HCT116 (cell line): ENCODE measurements around the gene TBC1D14. TPM values are rescaled to one million over a fixed set of nuclear protein-coding genes. Genes with fewer than 3 reads are reported as not detected.

Experiments
- ATAC-seq: fragments of 200-7000 bp; cut with Tn5 transposase; 2 replicates; pipeline ENCODE4 v1.9.1; 2020; ENCODE audit warnings: mild to moderate bottlenecking, moderate library complexity
- BruUV-seq: library from RNA; stranded (reverse); fragments of 400-500 nt; replicated peaks from 2 replicates; lab custom pipeline; 2021; lab: Mats Ljungman, UMichigan
- CTCF ChIA-PET: fragments of 300-600 bp; sonication (Branson Sonifier 250); formaldehyde crosslinking; loops from one replicate; lab custom pipeline; 2021; ENCODE audit warnings: antibody characterized with exemption; lab: Charles Lee
- POLR2A ChIA-PET: fragments of 300-600, 350-600 bp; sonication (Branson Sonifier 250); formaldehyde crosslinking; loops from one replicate; lab custom pipeline; 2021; ENCODE audit warnings: antibody characterized with exemption; lab: Charles Lee
- RAD21 ChIA-PET, 2 experiments: fragments of 300-600 bp; sonication (Branson Sonifier 250); formaldehyde crosslinking; loops; one replicate each; lab custom pipeline; 2023; ENCODE audit warnings: low total read pairs in 2 of 2; ENCODE audit not compliant: uncharacterized antibody in 2 of 2, unreplicated experiment in 2 of 2, low non-redundant PET in 1 of 2; lab: Charles Lee
- DNase-seq: peaks from one replicate; pipeline ENCODE4 v3.0.0-alpha.2; 2010; ENCODE audit warnings: low read depth, low spot score
- H2AFZ ChIP-seq: fragments of 200-600 bp; shearing (Covaris generic), sonication (generic); 2 replicates; pipeline ENCODE4 v1.6.1; 2017; ENCODE audit warnings: low read depth, mixed run types, mixed read lengths, antibody characterized with exemption, low read length; ENCODE audit not compliant: poor library complexity, severe bottlenecking
- H3K27ac ChIP-seq: 2 replicates; pipeline ENCODE4 v1.5.1; 2012; ENCODE audit warnings: low read depth, low read length
- H3K27me3 ChIP-seq: fragments of 200-600 bp; sonication (generic); 2 replicates; pipeline ENCODE4 v1.6.1; 2016; ENCODE audit warnings: mixed run types, low read length, mixed read lengths; ENCODE audit not compliant: insufficient read depth
- H3K36me3 ChIP-seq, 2 experiments: fragments of 200-500 bp in 1 of 2; fragments of 200-600 bp in 1 of 2; sonication (Bioruptor generic) in 1 of 2; sonication (generic) in 1 of 2; 2 replicates each; pipeline versions ENCODE4 v1.5.1 to v1.6.1; 2014 to 2016; ENCODE audit warnings: low read length in 2 of 2, inconsistent platforms in 1 of 2, mixed read lengths in 1 of 2, mixed run types in 1 of 2; ENCODE audit not compliant: insufficient read depth in 2 of 2, control insufficient read depth in 1 of 2
- H3K4me1 ChIP-seq, 2 experiments: fragments of 200-600 bp in 1 of 2; sonication (generic) in 1 of 2; 2 replicates each; pipeline versions ENCODE4 v1.5.1 to v1.6.1; 2012 to 2017; ENCODE audit warnings: low read length in 2 of 2, inconsistent platforms in 1 of 2, mild to moderate bottlenecking in 1 of 2, mixed read lengths in 1 of 2, mixed run types in 1 of 2, moderate library complexity in 1 of 2; ENCODE audit not compliant: insufficient read depth in 2 of 2, control insufficient read depth in 1 of 2
- H3K4me2 ChIP-seq: fragments of 200-600 bp; sonication (generic); 2 replicates; pipeline ENCODE4 v1.6.1; 2017; ENCODE audit warnings: mixed run types, low read length, mixed read lengths
- H3K4me3 ChIP-seq, 2 experiments: fragments of 200-600 bp in 1 of 2; sonication (generic) in 1 of 2; replicated peaks in 1 of 2; 2 replicates each; pipeline ENCODE4 v1.5.1; 2011 to 2016; ENCODE audit warnings: low read length in 2 of 2, control low read depth in 1 of 2, low read depth in 1 of 2, mild to moderate bottlenecking in 1 of 2, mixed read lengths in 1 of 2, mixed run types in 1 of 2
- H3K79me2 ChIP-seq: fragments of 200-600 bp; sonication (generic); 2 replicates; pipeline ENCODE4 v1.6.1; 2017; ENCODE audit warnings: mild to moderate bottlenecking, mixed run types, low read length, moderate library complexity, mixed read lengths; ENCODE audit not compliant: insufficient read depth
- H3K9ac ChIP-seq: fragments of 200-600 bp; sonication (generic); 2 replicates; pipeline ENCODE4 v1.6.1; 2016; ENCODE audit warnings: low read length, mixed read lengths
- H3K9me2 ChIP-seq: fragments of 200-600 bp; sonication (generic), shearing (Covaris generic); 2 replicates; pipeline ENCODE4 v1.6.1; 2017; ENCODE audit warnings: mixed run types, mild to moderate bottlenecking, moderate library complexity; ENCODE audit not compliant: insufficient read depth
- H3K9me3 ChIP-seq, 2 experiments: fragments of 200-500 bp in 1 of 2; fragments of 200-600 bp in 1 of 2; sonication (Bioruptor generic) in 1 of 2; sonication (generic) in 1 of 2; 2 replicates each; pipeline ENCODE4 v1.6.1; 2014 to 2017; ENCODE audit warnings: low read length in 2 of 2, mixed read lengths in 2 of 2, inconsistent platforms in 1 of 2, low read depth in 1 of 2, mild to moderate bottlenecking in 1 of 2, mixed run types in 1 of 2, moderate library complexity in 1 of 2; ENCODE audit not compliant: control insufficient read depth in 1 of 2, insufficient read depth in 1 of 2
- H4K20me1 ChIP-seq: fragments of 200-600 bp; sonication (generic), shearing (Covaris generic); 2 replicates; pipeline ENCODE4 v1.6.1; 2017; ENCODE audit warnings: mixed run types, mild to moderate bottlenecking, moderate library complexity; ENCODE audit not compliant: insufficient read depth
- CTCF ChIP-seq, 3 experiments: fragments of 200-600 bp in 1 of 3; sonication (generic) in 1 of 3; IDR thresholded peaks in 2 of 3; conservative IDR thresholded peaks in 1 of 3; 2 replicates each; pipeline ENCODE4 v1.5.1; 2012 to 2017; ENCODE audit warnings: low read depth in 2 of 3, low read length in 2 of 3, antibody characterized with exemption in 1 of 3, borderline replicate concordance in 1 of 3, control low read depth in 1 of 3, mild to moderate bottlenecking in 1 of 3, mixed read lengths in 1 of 3, mixed run types in 1 of 3, moderate library complexity in 1 of 3; ENCODE audit not compliant: insufficient read depth in 1 of 3
- EGR1 ChIP-seq: IDR thresholded peaks from 2 replicates; pipeline ENCODE4 v1.6.1; 2012; ENCODE audit warnings: low read depth
- EZH2phosphoT487 ChIP-seq: fragments of 200-600 bp; IDR thresholded peaks from 2 replicates; pipeline ENCODE4 v1.6.1; 2018; ENCODE audit warnings: antibody characterized with exemption, borderline replicate concordance
- JUND ChIP-seq: IDR thresholded peaks from 2 replicates; pipeline ENCODE4 v1.6.1; 2012
- MAX ChIP-seq: IDR thresholded peaks from 2 replicates; pipeline ENCODE4 v1.6.1; 2012
- RAD21 ChIP-seq: IDR thresholded peaks from 2 replicates; pipeline ENCODE4 v1.6.1; 2012; ENCODE audit warnings: low read depth, mild to moderate bottlenecking
- SIN3A ChIP-seq: IDR thresholded peaks from 2 replicates; pipeline ENCODE4 v1.6.1; 2012; ENCODE audit warnings: low read depth
- TCF7L2 ChIP-seq: IDR thresholded peaks from 2 replicates; pipeline ENCODE4 v1.7.0; 2011; ENCODE audit warnings: borderline replicate concordance, inconsistent platforms; ENCODE audit not compliant: insufficient read depth, insufficient read length; ENCODE audit errors: extremely low read depth
- YY1 ChIP-seq: IDR thresholded peaks from 2 replicates; pipeline ENCODE4 v1.6.1; 2011; ENCODE audit warnings: low read length, low read depth, moderate library complexity, mild to moderate bottlenecking; ENCODE audit not compliant: insufficient replicate concordance; ENCODE audit errors: extremely low read depth
- ZFX ChIP-seq: fragments of 450-650 bp; IDR thresholded peaks from 2 replicates; pipeline ENCODE4 v1.6.1; 2017
- intact Hi-C: fragments of 100-400 bp; cut with micrococcal nuclease; formaldehyde crosslinking; loops from 2 replicates; pipeline ENCODE4 v1.10.0; 2022
- total RNA-seq: library from RNA; stranded (reverse); gene quantifications from one replicate; pipeline ENCODE4 v1.2.1, GENCODE V29; 2021; ENCODE audit not compliant: unreplicated experiment
- TF ChIP-seq, protein P1 (sequence below): IDR thresholded peaks from 2 replicates; pipeline ENCODE4 v1.6.1; 2012
- TF ChIP-seq, protein P2 (sequence below): IDR thresholded peaks from 2 replicates; pipeline ENCODE4 v1.6.1; 2012; ENCODE audit warnings: low read depth

The TBC1D14 gene
- total RNA-seq, 1 experiment from 2014 or later, result 62.9 TPM

- no peak for ATAC-seq
- no peaks in the 10 kb centered on the region for H3K9me3 ChIP-seq
- ChIA-PET RAD21 (interaction anchor here in 1 of 2 experiments (0.7 kb wide), 1 partner anchor 47 kb away, joined by 3 read pairs; no protein-coding TSS in a partner anchor), CTCF (interaction anchor here (1.2 kb wide), 1 partner anchor 9 kb away, joined by 5 read pairs; no protein-coding TSS in a partner anchor), POLR2A (no interaction called here)
- no peaks in the 10 kb centered on the region for H3K9me2 ChIP-seq
- no peak for DNase-seq
- no peak overlapping the region for H3K4me3 ChIP-seq
- H4K20me1 ChIP-seq, result no peaks in the 10 kb centered on the region
- intact Hi-C loops, result no loop called here
- BruUV-seq, result no TSS peak
- H3K4me2 ChIP-seq, result no peak overlapping the region
- no peaks in the 10 kb centered on the region; a peak in 1 of 4 replicates for H3K36me3 ChIP-seq
- no peak overlapping the region for H3K27ac ChIP-seq
- H3K27me3 ChIP-seq, result no peaks in the 10 kb centered on the region
- peaks cover 0 to 7% of the 10 kb centered on the region in 2 experiments; a peak in 1 of 4 replicates for H3K4me1 ChIP-seq
- H2AFZ ChIP-seq, result no peak overlapping the region
- no peak overlapping the region for H3K9ac ChIP-seq
- no peak for TF ChIP-seq JUND
- TF ChIP-seq, protein P1, sequence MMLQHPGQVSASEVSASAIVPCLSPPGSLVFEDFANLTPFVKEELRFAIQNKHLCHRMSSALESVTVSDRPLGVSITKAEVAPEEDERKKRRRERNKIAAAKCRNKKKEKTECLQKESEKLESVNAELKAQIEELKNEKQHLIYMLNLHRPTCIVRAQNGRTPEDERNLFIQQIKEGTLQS, result no peak
- TF ChIP-seq MAX, result no peak
- no peak for TF ChIP-seq CTCF (IDR thresholded peaks at IDR 0.05 in 2 of 3, conservative IDR thresholded peaks at IDR 0.05 in 1 of 3; ENCODE audit: borderline replicate concordance in 1 of 3, insufficient read depth in 1 of 3, low read depth in 2 of 3, low read length in 2 of 3)
- no peak for TF ChIP-seq EZH2phosphoT487
- no peak for TF ChIP-seq YY1
- TF ChIP-seq EGR1, result no peak
- TF ChIP-seq, protein P2, sequence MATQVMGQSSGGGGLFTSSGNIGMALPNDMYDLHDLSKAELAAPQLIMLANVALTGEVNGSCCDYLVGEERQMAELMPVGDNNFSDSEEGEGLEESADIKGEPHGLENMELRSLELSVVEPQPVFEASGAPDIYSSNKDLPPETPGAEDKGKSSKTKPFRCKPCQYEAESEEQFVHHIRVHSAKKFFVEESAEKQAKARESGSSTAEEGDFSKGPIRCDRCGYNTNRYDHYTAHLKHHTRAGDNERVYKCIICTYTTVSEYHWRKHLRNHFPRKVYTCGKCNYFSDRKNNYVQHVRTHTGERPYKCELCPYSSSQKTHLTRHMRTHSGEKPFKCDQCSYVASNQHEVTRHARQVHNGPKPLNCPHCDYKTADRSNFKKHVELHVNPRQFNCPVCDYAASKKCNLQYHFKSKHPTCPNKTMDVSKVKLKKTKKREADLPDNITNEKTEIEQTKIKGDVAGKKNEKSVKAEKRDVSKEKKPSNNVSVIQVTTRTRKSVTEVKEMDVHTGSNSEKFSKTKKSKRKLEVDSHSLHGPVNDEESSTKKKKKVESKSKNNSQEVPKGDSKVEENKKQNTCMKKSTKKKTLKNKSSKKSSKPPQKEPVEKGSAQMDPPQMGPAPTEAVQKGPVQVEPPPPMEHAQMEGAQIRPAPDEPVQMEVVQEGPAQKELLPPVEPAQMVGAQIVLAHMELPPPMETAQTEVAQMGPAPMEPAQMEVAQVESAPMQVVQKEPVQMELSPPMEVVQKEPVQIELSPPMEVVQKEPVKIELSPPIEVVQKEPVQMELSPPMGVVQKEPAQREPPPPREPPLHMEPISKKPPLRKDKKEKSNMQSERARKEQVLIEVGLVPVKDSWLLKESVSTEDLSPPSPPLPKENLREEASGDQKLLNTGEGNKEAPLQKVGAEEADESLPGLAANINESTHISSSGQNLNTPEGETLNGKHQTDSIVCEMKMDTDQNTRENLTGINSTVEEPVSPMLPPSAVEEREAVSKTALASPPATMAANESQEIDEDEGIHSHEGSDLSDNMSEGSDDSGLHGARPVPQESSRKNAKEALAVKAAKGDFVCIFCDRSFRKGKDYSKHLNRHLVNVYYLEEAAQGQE, result no peak
- no peak for TF ChIP-seq SIN3A
- no peak for TF ChIP-seq TCF7L2
- no peak for TF ChIP-seq ZFX
- no peak for TF ChIP-seq RAD21
- TF ChIP-seq, all 23 proteins: peak for 0
- peaks cover 9% of the 10 kb centered on the region; the same call in 1 of the 2 replicates for H3K79me2 ChIP-seq
Measured at GRCh38 chr4:6964858-6965257, 55.2 kb downstream of the TBC1D14 start.
